Urothelium cell line (cell line): ENCODE measurements around the gene PRKG1.
"Not testable (repeated sequence)": the region's sequence is repeated elsewhere in the genome, so short reads cannot be mapped to it uniquely, and the experiment has no call there.

Source experiments
- DNase-seq: peaks from one replicate; pipeline ENCODE4 v3.0.0; 2011; ENCODE audit warnings: low spot score, mixed read lengths
- FAIRE-seq: peaks from 2 replicates; lab custom pipeline; 2011; peaks lifted over from hg19 to GRCh38; lab: Jason Lieb, UNC

The PRKG1 gene

DNA sequence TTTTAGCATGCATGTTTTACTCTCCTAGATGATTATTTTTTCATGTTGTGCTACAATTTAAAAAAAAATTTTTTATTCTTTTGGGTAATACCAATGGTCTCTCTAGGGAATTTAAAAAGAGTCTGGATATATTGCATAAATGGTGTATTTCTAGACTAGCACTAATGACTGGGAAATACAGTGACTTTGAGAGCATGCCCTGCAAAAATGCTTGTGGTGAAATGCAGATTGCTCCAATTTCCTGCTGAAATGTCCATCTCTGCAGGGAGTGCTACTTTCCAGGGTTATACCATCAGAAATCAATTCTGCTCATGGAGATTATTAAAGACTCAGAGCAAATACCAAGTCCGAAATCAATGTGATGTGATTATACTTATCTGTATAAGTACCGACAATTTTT is 186.1 kb downstream of the PRKG1 start:
- no peak for FAIRE-seq
- DNase-seq: no peak

DNA sequence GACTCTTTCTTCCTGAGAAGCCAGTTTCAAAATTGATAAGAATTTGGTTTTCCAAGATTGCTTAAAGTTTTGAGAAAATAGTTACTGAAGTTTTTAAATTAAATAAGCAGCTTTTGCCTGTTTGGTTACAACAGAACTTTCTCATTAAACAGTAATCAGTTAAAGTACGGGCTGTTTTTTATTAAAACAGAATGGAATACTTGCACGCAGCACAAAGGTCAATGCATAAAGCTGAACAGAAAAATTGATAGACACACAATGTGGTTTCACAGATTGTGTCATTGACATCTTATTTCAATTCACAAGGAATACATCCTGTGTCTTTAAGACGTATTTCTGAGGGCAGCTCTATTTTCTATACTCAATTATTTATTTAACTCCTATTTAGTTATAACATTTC is 192.2 kb downstream of the PRKG1 start:
- DNase-seq: no peak
- FAIRE-seq: no peak

DNA sequence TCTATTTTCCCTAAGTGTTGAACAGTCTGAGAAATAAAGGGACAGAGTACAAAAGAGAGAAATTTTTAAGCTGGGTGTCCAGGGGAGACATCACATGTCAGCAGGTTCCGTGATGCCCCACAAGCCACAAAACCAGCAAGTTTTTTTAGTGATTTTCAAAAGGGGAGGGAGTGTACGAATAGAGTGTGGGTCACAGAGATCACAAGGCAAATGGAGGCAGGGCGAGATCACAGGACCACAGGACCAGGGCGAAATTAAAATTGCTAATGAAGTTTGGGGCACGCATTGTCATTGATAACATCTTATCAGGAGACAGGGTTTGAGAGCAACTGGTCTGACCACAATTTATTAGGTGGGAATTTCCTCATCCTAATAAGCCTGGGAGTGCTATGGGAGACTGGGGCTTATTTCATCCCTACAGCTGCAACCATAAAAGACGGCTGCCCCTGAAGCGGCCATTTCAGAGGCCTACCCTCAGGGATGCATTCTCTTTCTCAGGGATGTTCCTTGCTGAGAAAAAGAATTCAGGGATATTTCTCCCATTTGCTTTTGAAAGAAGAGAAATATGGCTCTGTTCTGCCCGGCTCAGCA is 193.8 kb downstream of the PRKG1 start:
- DNase-seq, FAIRE-seq: not testable (repeated sequence)

DNA sequence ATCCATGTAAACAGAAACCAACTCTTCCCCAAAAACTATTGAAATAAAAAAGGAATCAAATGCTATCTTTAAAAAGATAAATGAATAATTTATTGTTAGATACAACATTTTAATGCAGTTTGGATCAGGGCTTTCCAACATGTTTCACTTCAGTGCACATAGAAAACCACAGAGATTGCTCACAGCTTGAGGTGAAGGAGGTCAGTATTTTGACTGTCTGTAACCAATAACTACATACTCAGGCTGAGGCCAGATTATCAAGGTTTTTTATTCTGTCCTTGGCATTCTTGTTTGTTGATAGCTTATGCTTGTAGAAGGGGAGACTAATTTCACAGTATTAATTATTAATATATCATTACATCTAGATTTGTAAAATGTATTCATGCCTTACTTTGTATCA is 195.5 kb downstream of the PRKG1 start:
- DNase-seq: no peak
- no peak for FAIRE-seq

DNA sequence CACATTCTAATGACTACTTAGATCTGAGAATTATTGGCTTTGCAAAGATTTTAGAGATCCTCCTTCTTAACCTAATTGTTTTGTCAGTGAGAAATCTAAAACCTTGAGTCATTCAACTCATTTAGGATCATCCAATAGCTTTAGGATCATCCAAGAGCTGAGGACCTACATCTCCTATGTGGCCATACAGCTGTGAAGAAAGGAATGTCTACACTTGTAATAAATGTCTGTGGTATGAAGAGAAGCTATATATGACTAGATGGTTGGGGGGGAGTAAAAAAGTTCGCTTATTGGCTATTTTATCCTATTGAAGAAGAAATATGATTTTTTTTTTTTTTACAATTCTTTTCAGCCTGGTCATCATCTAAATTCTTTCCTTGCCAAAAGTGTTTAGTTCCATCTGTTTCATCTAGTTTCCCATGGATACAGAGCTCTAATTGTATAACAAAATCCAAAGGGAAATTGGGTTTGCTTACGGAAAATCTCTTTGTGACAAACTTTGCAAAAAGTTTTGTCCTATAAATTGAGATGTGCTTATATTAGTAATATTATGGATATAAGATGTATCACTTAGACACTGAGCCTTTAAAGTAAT is 196.7 kb downstream of the PRKG1 start:
- FAIRE-seq (no peak), DNase-seq (no peak)

DNA sequence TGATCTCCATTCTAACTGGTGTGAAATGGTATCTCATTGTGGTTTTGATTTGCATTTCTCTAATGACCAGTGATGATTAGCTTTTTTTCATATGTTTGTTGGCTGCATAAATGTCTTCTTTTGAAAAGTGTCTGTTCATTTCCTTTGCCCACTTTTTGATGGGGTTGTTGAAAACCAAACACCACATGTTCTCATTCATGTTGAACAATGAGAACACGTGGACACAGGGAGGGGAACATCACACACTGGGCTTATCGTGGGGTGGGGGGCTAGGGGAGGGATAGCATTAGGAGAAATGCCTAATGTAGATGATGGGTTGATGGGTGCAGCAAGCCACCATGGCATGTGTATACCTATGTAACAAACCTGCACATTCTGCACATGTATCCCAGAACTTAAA is 197.8 kb downstream of the PRKG1 start:
- not testable (repeated sequence) for DNase-seq, FAIRE-seq

DNA sequence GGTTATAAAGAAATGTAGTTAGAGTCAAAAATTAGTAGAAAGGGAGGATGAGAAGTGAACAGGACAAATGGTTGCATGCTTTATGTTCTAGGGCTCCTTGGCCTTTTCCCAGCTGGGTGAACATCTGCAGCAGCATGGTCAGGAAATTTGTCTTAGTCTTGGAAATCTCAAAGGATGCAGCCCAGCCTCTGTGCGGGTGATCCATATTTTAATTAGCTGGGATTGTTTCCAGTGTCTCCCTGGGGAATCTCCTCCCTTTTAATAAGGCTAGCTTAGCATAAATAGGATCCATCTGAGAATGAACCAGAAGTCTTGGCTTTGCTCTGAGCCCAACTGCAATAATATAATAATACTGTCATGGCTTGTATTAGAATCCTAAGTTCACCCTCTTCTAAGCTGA is 198.3 kb downstream of the PRKG1 start:
- FAIRE-seq (no peak), DNase-seq (no peak)

DNA sequence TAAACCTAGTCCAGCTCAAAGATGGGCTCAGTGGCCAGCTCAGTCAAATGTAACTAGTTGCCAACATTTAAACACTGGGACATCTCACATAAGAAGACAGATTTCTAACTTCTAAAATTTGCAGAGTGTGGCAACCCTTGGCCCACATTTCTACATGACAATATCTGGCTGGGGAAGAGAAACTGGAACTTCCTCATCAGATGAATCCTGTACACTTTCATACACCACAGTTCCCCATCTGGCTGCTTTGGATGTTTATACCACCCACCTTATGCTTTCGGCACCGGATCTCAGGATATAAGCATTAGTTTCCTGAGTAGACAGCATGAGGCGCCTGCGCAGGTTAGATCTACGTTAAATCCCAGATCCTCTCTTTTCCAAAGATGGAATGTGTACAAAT is 199.3 kb downstream of the PRKG1 start:
- FAIRE-seq (no peak), DNase-seq (no peak)

DNA sequence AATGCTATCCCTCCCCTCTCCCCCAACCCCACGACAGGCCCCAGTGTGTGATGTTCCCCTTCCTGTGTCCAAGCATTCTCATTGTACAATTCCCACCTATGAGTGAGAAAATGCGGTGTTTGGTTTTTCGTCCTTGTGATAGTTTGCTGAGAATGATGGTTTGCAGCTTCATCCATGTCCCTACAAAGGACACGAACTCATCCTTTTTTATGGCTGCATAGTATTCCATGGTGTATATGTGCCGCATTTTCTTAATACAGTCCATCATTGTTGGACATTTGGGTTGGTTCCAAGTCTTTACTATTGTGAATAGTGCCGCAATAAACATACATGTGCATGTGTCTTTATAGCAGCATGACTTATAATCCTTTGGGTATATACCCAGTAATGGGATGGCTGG is 201.8 kb downstream of the PRKG1 start:
- not testable (repeated sequence) for FAIRE-seq, DNase-seq

DNA sequence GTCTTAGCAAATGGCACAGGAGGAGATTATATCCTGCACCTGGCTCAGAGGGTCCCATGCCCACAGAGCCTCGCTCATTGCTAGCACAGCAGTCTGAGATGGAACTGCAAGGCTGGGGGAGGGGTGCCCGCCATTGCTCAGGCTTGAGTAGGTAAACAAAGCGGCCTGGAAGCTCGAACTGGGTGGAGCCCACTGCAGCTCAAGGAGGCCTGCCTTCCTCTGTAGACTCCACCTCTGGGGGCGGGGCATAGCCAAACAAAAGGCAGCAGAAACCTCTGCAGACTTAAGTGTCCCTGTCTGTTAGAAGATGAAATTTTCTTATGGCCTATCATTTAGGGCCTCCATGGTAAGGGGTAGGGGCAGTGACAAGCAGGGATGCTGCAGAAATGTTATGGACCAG is 207.1 kb downstream of the PRKG1 start:
- FAIRE-seq, DNase-seq: not testable (repeated sequence)

DNA sequence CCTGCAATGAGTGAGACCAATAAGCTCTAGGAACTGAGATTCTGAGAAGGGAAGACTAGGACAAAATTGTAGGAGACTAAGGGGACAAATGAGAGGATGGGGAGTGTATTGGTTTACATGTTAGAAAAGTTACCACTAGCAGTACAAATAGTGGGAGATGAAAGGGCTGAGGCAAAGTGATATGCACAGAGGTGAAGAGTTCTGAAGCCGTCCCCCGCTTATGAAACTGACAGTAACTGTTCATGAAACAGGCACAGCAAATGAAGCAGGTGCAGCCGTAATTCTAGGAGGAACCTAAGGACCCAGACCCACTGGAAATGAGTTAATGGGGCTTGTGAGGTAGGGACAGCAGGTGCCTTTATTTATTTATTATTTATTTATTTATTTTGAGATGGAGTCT is 211.3 kb downstream of the PRKG1 start:
- DNase-seq (no peak), FAIRE-seq (peak; percentile 32)

DNA sequence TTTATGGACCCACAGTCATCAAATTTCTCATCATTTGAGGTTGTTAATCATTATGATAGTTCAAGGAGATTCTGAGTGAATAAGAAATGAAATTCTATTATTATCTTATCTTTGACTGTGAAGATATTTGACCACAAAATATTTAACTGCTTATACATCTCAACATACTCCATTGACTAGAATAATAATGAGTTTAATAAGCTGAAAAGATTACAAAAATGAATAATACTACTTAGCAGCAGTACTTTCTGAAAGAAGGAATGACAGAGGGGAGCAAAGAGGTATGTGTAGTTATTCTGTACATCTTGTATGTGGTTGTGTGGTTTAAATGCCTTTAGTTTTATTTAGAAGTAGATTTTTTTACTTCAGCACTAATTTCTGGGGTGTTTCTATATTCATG is 214.2 kb downstream of the PRKG1 start:
- DNase-seq (no peak), FAIRE-seq (no peak)

DNA sequence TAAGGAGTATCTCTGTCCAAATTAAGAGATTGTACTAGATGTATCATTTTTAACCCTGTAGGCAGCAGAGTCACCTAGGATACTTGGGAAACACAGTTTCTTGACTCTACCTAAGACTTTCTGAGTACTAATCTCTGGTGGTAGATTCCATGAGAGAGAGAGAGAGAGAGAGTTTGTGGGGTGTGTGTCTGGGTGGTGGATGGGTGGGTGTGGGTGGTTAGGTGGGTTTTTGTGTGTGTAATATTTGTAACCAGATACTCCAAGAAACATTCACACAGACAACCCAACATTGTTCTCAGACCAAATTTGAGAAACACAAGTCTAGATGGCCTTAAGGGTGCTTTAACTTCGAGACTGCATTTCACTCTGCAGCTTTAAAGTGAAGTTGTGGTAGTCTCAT is 215.2 kb downstream of the PRKG1 start:
- FAIRE-seq (no peak), DNase-seq (no peak)

DNA sequence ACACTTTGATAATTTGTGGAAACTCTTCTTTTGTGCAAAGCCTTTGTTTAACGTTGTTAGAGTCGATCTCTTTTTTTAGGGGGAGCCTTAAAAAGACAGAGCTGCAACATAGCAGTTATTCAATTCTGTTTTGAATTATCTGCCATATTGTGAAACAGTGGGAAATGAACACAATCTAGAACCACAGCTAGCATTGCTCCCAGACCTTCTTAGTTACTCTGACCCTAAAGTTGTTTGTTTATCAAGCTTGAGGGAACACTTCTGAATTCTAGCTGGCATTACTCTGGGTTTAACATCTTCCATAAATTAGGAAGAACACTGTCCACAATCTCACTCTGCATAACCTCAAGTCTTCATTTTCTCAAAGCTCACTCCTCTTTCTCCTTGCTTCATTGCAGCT is 217.7 kb downstream of the PRKG1 start:
- DNase-seq: no peak
- FAIRE-seq: no peak

DNA sequence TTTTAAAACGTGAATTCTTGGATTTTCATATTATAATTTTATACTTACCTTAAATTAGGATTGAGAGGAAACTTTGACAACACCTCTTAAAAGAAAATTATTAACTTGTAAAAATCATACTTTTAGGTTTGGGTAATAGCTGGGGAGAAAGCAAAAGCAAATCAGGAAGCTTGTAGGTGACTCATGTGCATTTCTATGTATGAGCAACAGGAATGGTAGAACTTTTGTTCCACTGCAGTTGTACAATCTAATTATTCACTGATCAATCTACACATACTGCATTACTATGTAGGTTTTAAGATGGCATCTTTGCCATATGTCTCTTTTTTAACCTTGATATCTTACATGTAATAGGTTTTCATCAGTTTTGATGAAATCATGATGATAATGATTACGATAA is 223.2 kb downstream of the PRKG1 start:
- DNase-seq (no peak), FAIRE-seq (no peak)

DNA sequence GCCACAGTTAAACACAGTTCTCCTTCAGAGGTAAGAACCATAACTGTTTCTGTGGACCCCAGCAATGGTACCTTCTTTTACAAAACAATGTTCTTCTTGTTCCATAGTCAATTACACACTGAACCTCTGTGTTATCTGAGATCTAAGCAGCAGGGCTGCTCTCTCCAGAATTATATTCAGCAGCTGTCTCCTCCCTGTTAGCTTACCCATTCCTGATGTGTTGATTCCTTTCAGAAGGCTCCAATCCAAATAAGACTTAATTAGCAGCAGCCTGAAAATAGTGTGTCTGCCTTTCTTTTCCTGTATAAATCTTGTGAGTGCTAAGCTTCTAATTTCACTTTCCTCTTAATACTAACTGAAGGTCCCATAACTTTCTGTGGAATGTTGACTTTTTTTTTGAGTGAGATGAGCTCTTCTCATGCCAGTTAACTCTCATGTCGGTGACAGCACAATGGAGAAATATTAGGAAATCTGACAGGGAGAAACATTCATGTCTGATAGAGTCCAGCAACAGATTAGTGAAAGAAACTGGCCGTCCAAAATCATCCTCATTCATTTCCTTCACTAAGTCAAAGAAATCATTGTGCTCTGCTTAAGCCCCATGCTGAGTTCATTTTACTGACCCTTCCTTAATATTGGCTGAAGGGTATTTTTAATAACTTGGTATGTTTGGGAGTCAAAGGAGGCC is 226.5 kb downstream of the PRKG1 start:
- FAIRE-seq: no peak
- no peak for DNase-seq

DNA sequence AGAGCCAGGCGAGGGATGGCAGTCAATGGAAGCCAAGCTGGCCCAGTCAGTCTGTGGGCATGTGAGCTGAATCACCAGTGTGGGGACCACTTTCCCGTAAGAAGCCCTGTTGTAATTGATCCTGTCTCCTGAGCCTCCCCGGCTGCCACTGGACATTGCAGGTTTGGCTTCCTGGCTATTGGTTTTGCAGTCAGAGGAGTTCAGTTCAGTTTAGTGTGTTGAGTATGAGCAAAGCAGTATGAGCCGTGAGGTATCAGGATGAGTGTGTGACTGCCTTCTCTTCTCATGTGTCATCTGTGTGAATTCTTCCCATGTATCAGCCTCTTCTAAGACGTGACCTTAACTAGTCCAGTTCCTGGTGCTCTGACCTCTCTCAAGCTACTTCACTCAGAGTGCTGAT is 227.4 kb downstream of the PRKG1 start:
- no peak for FAIRE-seq
- no peak for DNase-seq

DNA sequence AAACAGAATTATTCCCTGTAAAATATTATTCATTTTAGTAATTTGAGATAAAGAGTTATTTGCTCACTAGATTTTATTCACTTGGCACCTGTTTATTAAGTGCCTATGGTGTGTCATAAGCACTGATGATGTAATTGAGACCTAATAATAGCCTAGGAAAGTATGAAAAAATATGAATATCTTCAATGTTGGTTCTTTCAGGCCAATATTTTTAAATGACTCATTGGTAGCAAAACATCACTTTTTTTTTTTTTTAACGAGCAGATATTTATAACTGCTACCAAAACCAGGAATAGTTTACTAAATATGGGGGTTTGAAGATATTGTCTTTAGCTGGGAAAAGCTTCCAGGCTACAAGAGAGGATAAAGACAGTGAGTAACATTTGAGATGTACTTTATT is 228.0 kb downstream of the PRKG1 start:
- FAIRE-seq: no peak
- DNase-seq: no peak

DNA sequence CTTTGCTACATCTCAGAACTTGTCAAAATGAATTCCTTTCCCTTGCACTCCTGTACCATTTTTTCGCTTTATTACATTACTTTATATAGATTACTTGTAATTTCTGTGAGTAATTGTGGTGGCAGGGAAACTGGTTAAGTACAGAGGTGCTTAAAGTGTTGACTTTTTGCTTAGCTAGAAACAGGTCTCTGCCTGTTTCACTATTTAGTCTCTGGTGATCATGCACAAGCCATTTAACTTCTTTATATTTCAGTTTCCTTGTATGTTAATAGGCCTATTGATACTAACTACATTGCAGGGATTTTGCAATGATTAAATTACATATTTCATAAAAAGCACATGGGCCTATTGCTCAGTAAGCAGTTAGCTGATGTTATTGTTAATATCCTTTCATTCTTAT is 233.8 kb downstream of the PRKG1 start:
- FAIRE-seq (no peak), DNase-seq (no peak)

DNA sequence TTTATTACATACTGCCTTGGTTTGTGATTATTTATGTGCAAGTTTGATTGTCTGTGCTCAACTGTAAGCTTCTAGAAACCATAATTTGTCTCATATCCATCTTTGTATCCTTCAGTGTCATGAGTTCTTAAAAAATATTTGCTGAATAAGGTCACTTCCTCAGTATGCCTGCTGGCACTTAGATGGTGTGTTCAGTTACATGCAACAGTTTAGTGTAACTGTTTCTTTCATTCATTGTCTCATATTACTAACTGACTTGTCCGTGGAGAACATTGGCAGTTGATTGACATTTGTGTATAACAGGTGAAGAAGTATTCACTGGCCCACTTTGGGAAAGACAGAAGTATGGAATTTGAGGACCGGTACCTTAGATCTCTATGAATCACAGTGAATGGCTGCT is 236.9 kb downstream of the PRKG1 start:
- no peak for DNase-seq
- FAIRE-seq: peak; percentile 35

DNA sequence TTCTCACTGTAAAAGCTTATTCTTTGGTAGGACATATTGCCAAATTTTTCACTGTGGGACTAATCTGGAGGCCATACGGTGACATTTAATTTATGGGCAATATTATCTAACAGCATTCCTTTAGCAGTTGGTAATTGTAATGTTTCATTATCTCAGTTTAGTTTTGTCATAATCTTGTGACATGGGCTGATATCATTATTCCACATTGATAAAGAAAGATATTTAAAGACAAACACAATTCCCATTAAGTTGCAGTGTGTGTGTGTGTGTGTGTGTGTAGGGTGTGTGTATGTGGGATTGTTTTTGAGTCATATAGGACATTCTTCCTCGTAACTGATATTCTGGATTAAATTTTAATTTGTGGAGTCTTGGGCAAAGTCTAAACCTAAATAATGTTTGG is 238.5 kb downstream of the PRKG1 start:
- no peak for FAIRE-seq
- no peak for DNase-seq

DNA sequence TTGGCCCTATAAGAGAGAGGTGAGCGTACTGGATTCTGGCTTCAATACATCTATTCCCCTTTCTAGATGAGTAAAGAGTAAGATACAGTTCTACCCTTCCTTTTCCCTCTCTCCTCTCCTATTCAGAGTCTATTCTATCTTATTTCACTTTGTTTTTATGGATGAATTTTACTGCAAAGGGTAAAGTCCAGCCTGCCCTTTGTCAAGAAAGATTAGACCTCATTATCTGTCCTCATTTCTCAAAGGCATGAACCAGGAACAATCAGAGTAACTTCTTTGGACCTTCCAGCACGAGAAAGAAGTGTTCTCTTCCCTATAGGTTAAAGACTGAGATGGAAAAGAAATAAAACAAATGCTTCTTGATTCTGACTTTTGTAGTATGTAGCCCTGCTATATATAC is 239.0 kb downstream of the PRKG1 start:
- FAIRE-seq: no peak
- DNase-seq: no peak
